HG02588 (cell line): ENCODE data around the gene LHFPL2.
A peak's percentile ranks its signal among the peaks of the same experiment; 100 is the strongest.
"Not testable (repeated sequence)": the region's sequence is repeated elsewhere in the genome, so short reads cannot be mapped to it uniquely, and the experiment has no call there.

Experiments
- ATAC-seq: cut with Tn5 transposase; IDR thresholded peaks from one replicate; pipeline ENCODE4 v1.9.1; 2021; ENCODE audit warnings: mild to moderate bottlenecking, moderate library complexity; ENCODE audit not compliant: unreplicated experiment

LHFPL2 gene

GRCh38 chr5:78648359-78649210, at the start of gene LHFPL2:
Gene LHFPL2 (minus strand): TSS chr5:78648772. CDS start chr5:78510213, 138,559 bp downstream.
- ATAC-seq: peak; percentile 66

- no peak for ATAC-seq
Measured at GRCh38 chr5:78696637-78697036, 48.1 kb upstream of the LHFPL2 start.

- ATAC-seq: not testable (repeated sequence)
Measured at GRCh38 chr5:78696052-78696451, 47.5 kb upstream of the LHFPL2 start.

- no peak for ATAC-seq
Measured at GRCh38 chr5:78693339-78693738, 44.8 kb upstream of the LHFPL2 start.

- ATAC-seq: no peak
Measured at GRCh38 chr5:78691084-78691960, 42.8 kb upstream of the LHFPL2 start.

GRCh38 chr5:78690253-78690972, 41.8 kb upstream of the LHFPL2 start:
- no peak for ATAC-seq

GRCh38 chr5:78689540-78690252, 41.1 kb upstream of the LHFPL2 start:
- ATAC-seq: no peak

- not testable (repeated sequence) for ATAC-seq
Measured at GRCh38 chr5:78687514-78687913, 38.9 kb upstream of the LHFPL2 start.

- ATAC-seq: not testable (repeated sequence)
Measured at GRCh38 chr5:78683905-78684304, 35.3 kb upstream of the LHFPL2 start.

GRCh38 chr5:78679905-78680304, 31.3 kb upstream of the LHFPL2 start:
- ATAC-seq: no peak

- ATAC-seq: peak; percentile 75
Measured at GRCh38 chr5:78677777-78678668, 29.5 kb upstream of the LHFPL2 start.

GRCh38 chr5:78675956-78676730, 27.6 kb upstream of the LHFPL2 start:
- ATAC-seq: no peak

- ATAC-seq: not testable (repeated sequence)
Measured at GRCh38 chr5:78673827-78674226, 25.3 kb upstream of the LHFPL2 start.

- ATAC-seq: no peak
Measured at GRCh38 chr5:78672154-78672553, 23.6 kb upstream of the LHFPL2 start.

GRCh38 chr5:78671609-78672008, 23.0 kb upstream of the LHFPL2 start:
- ATAC-seq: no peak

- ATAC-seq: no peak
Measured at GRCh38 chr5:78670701-78671269, 22.2 kb upstream of the LHFPL2 start.

- no peak for ATAC-seq
Measured at GRCh38 chr5:78669331-78669730, 20.8 kb upstream of the LHFPL2 start.

GRCh38 chr5:78667461-78668103, 19.0 kb upstream of the LHFPL2 start:
- ATAC-seq: no peak
